HTR-8/SVneo (cell line): ENCODE results near the gene LPGAT1.
"Not testable (repeated sequence)": the region's sequence is repeated elsewhere in the genome, so short reads cannot be mapped to it uniquely, and the experiment has no call there.

Experiments
- DNase-seq: peaks from one replicate; pipeline ENCODE4 v3.0.0; 2011; ENCODE audit warnings: low spot score, mixed read lengths; ENCODE audit not compliant: insufficient read length
- FAIRE-seq: peaks from 2 replicates; lab custom pipeline; 2011; peaks lifted over from hg19 to GRCh38; lab: Jason Lieb, UNC

The LPGAT1 gene

DNA sequence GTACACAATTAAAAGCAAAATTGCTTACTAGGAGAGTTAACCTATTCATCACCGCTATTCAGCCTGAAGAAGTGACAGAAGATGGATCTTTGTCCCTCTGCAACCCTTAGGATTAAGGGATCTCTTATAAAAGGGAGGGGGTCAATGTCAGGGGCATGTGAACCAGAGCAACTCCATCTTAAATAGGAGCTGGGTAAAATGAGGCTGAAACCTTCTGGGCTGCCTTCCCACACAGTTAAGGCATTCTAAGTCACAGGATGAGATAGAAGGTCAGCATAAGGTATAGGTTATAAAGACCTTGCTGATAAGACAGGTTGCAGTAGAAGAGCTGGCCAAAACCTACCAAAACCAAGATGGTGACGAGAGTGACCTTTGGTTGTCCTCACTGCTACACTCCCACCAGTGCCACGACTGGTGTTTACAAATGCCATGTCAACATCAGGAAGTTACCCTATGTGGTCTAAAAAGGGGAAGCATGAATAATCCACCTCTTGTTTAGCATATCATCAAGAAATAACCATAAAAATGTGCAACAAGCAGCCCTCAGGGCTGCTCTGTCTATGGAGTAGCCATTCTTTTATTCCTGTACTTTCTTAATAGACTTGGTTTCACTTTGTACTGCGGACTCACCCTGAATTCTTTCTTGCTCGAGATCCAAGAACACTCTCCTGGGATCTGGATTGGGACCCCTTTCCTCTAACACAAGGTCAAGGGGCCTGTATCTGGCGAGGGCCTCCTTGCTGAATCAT is 119.8 kb downstream of the LPGAT1 start:
- FAIRE-seq = no peak

DNA sequence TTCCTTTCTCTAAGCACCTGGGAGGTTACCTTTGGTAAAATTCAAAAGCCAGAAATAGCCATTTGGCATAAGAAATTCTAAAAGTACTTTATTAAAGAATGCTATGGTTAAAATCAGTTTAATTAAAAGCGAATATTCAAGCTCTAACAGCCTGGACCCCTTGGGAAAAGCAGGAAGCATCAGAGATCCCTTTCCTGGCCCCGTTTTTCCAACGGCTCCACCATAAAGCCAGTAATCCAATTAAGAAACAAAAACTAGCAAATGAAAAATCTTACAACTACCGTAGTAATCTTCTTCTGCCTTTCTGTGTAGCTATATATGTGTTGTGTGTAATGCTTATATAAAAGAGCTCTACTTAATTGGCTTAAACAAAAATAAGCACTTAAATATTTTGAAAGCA is 121.6 kb downstream of the LPGAT1 start:
- FAIRE-seq (no peak), DNase-seq (no peak)

More for the DNA sequence above, 119.8 kb downstream of the LPGAT1 start:
- DNase-seq = no peak

DNA sequence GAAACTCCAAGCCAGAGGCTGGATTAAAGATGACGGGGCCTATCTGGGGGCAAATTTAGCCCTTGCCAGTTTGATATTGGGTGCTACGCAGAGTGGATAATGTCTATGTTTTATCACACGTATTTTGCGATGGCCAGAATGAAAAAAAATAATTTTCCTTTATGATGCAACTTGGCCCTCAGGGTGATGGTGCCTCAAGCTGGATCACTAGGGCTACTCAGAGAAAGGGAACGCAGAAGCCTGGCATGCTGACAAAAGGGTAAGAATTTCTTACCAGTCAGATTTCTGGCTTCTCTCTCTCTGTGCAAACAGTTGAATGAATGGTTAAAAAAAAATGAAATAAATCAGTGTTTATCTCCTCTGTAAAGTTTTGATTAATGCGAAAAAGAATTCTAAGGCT is 122.6 kb downstream of the LPGAT1 start:
- no peak for DNase-seq
- no peak for FAIRE-seq

DNA sequence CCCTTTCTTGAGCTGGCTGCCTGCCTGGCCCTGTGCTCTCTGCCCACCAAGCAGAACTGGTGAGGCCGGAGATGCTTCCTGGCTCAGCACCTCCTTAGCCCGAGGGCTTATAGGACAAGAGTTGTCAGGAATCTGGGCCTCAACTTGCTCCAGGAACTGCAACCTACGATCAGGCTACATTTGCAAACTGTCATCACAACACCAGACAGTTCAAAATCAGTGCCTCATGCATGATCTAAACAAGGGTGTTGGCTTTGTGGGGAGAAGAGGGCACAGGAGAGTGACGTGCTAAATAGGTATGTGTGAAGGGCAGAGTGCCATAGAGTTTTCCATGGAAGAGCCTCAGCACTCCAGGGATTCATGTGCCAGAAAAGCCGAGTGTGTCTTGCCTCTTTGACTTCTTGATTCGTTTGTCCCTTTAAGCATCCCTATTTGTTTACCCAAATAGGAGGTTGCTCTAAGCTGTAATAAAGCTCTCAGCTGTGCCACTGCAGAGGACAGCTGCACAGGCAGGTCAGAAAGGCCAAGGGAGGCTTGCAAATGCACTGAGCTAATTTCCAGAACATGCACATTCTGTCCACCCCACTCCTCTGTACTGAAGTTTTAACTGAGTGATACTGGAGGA is 125.0 kb downstream of the LPGAT1 start:
- DNase-seq = no peak
- no peak for FAIRE-seq

DNA sequence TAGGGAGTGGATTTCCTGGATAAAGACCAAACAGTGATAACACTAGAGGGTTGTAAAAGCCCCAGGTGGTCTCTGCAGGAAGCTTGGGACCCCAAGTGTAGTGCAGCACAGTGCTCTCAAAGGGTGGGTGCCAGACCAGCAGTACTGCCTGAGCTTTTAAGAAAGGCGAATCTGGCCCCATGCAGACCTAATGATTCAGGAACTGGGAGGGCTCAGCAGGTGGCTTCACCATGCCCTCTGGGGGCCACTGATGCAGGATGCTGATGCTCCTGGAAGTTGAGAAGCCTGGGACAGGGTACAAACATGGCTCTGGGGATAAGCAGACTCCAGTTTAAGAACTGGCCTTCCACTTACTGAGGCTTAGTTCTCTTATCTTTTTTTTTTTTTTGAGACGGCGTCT is 126.0 kb downstream of the LPGAT1 start:
- DNase-seq (no peak), FAIRE-seq (no peak)

DNA sequence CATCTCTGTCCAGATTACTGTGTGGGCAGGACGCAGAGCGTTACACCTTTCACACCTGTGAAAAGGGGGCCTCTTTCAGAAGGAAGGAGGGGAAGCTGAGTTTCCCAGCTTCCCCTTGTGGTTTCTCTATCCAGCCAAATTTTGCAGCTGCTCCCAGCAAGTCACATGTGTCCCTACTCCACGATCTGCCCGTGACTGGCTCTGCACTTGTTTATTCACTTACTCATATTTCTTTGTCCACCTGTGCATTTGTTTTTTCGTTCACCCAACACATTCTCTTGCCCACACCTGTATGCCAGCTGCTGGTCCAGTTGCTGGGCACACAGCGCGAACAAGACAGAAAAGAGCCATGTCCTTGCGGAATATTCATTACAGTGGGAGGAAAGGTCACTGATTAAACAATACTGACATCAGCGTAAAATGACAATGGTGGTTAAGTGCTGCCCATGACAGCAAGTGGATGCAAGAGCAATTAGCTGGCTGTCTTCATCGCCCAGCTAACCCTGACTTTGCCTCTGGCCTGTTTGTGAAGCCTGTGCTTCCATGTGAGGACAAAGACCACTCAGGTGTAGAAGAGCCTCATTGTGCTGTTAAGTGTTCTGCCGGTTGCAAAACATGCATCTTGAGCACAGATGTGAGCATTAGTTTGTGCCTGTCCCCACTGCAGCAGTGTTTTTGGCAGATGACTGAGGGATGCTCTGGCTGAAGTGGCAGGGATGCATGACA is 126.6 kb downstream of the LPGAT1 start:
- FAIRE-seq (no peak), DNase-seq (no peak)

DNA sequence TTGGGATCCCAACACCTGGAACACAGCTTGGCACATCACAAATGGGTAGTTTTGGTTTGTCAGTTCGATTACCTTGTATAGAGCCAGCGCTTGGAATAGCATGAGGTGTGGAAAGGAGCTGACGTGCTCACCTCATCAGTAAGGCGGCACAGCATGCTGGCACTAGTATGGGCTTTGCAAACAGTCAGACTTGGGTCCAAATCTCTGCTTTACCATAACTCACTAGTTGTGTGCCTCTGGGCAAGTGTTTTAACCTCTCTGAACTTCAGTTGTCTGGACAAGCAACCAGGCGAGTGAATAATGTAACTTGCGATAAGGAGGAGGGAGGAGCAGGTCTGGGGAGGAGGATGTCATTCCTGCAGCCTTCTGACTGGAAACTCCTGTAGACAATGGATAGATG is 128.8 kb downstream of the LPGAT1 start:
- FAIRE-seq (no peak), DNase-seq (no peak)

DNA sequence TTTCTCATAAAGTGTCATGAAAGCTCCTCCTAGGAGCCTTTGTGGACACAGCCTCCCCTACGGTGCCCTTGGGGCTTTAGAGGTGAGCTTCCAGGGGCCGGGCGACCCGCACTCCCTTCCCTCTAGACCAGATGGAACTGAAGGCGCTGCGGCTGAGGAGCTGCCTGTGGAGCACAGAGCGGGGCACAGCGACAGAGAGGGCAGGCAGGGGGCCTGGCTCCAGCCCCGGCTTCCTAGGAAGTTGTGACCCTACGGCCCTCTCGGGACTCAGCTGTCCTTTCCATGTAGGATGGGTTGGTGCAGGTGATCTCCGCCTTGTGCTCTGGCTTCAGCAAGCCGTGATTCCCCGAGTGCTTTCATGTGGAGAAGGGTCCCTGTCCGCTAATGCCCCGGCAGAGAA is 131.5 kb downstream of the LPGAT1 start:
- no peak for FAIRE-seq
- no peak for DNase-seq

DNA sequence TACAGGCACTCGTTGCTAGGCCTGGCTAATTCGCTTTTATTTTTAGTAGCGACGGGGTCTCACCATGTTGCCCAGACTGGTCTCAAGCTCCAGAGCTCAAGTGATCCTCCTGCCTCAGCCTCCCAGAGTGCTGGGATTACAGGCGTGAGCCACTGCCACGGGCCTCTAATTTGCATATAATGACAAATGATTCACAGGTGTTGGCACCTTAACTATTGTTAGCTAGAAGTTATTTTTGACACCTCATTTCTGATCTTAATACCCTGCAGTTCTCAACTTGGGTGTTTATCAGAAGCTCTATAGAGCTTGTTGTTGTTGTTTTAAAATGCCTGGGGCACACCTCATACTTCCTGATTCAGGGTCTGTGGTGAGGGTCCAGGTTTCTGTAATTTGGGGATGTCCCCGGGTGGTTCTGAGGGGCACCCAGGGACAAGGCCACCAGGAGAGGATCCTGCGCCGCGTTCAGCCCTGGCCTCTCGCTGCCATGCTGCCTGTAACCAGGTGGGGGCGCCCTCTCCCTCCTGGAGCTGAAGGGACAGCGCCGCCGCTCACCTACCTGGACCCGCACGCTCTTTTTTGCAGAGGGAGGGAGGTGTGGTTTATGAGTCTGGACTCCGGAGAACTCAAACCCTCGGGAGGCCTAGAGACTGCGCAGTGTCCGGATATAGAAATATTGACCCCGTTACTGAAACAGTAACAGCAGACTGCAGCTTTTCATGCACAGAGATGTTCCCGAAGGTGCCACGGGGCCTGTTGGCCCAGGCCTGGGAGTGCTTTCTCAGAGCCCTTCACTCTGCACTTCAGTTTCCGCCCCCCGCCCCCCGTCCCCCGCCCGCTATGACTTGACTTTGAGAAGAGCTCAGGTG is 132.2 kb downstream of the LPGAT1 start:
- DNase-seq = peak; percentile 74

DNA sequence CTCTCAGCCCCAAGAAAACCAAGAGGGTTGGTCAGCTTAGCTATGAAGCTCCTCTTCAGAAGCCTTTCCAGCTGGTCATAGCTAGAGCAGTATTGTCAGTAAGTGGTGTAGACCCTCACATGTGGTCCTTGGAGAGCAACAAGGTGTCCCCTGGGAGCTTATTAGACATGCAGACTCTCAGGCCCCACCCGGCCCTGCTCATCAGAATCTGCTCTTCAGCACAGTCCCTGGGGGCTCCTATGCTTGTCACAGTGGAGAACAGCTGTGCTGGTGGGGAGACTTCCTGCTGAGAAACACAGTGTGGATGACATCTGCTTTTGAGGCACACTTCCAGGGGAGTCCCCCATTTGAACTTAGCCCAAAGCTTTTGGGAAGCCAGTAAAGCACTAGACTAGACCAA is 133.2 kb downstream of the LPGAT1 start:
- DNase-seq = no peak
- FAIRE-seq = no peak

More for the DNA sequence above, 132.2 kb downstream of the LPGAT1 start:
- FAIRE-seq = peak; percentile 71

DNA sequence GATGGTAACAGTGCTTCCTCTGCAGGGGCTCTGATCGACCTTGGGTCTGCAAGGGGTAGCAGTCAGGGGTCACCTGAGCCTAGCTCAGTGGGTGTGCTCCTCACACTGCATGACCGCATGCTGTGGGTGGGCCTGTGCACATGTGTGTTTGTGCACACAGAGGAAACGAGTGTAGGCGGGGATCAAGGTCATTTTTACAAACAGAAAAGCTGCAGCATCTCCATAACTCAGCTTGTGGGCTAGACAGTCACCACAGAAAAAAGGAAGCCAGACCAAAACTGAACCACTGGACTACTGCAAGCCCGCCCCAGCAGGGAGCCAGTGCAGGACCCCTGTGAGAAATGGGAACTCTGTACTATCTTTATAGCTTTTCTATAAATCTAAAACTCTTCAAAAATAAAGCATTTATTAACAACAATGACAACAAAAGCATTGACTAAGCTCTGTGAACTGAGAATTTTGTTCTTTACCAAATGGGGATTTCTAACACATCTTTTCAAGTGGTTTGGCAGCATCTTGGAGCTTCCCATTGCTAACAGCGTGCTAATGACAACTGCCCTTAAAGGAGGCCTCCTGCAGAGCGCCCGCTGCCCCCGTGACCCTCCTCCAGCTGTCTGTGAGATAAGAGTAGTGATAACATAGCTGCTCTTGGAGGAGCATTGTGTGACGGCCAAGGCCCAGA is 135.3 kb downstream of the LPGAT1 start:
- no peak for FAIRE-seq
- no peak for DNase-seq

DNA sequence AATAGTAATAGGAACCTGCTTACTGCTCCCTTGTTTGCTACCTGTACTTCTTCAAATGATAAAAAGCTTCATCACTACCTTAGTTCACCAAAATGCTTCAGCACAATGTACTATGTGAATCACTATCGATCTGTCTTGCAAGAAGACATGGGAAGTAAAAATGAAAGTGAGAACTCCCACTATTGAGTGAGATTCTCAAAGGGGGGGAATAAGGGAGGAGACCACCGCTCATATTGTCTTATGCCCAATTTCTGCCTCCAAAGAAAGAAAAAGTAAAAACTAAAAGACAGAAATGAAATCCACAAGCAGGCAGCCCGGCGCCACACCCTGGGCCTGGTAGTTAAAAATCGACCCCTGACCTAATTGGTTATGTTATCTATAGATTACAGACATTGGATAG is 136.7 kb downstream of the LPGAT1 start:
- not testable (repeated sequence) for FAIRE-seq, DNase-seq
